ENCODE measurements around the gene SMG6. TPM values are rescaled to one million over a fixed set of nuclear protein-coding genes. Genes with fewer than 3 reads are reported as not detected.
A peak's percentile ranks its signal among the peaks of the same experiment; 100 is the strongest.

Gene SMG6
- total and polyA plus RNA-seq, 2 of the 8 experiments (the other 6 are each of a cell fraction or from before 2014, with no cell fraction given), result 18.5 to 25.2 TPM

DNA sequence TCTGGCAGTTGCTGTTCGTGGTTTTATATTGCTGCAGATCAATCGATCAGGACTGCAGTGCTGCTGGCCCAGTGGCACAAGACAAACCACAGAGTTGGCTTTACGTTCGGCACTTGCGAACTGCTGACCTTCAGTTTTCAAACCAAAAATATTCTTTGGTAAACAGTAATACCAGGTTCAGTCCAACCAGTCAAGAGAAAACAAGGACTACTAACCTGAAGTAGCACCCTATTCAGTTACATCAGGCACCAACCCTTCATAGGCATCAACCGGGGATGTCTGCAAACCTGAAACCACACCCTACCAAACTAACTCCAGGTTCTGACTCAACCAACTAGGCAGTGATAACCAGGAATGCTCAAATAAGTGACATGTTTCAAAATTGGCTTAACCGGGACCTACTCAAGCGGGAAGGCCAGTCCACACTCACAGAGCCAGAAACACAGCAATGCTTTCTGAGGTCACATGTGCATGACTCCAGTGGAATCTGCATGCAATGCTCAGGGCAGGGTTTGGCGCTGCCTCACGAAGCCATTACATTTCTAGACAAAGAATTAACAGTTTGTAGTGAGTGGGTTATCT, 91.1 kb downstream of the SMG6 start:
- Histone ChIP-seq H3K9me3 (ENCODE audit: insufficient read depth in 2 of 2, low read depth in 1 of 2, low read length in 1 of 2) (no peaks in the 10 kb centered on the region), H3K18ac (ENCODE audit: extremely low read depth, low read length) (no peak overlapping the region), H2BK5ac (ENCODE audit: low read depth, low read length) (no peak overlapping the region; the same call in 1 of the 2 replicates), H3K27ac (ENCODE audit: low read depth, low read length) (no peak overlapping the region), H3K4me1 (replicated peaks in 1 of 4; ENCODE audit: control insufficient read depth in 3 of 4, insufficient read depth in 4 of 4, low read length in 3 of 4) (peaks cover 0 to 11% (median 6%) of the 10 kb centered on the region in 4 experiments; a peak in 5 of 7 replicates), H4K8ac (ENCODE audit: extremely low read depth, insufficient read depth, low read length) (no peak overlapping the region), H3K27me3 (replicated peaks in 1 of 4; ENCODE audit: control insufficient read depth in 3 of 4, extremely low read depth in 1 of 4, insufficient read depth in 3 of 4, low read length in 3 of 4) (no peaks in the 10 kb centered on the region), H3K23me2 (ENCODE audit: low read depth, low read length) (no peaks in the 10 kb centered on the region), H3K4me2 (ENCODE audit: insufficient read depth in 1 of 2, low read depth in 2 of 2, low read length in 2 of 2) (no peak overlapping the region), H3K56ac (replicated peaks; ENCODE audit: insufficient read length, low read depth, low read length) (no peak overlapping the region), H2BK12ac (ENCODE audit: low read depth, low read length) (no peak overlapping the region; the same call in 1 of the 2 replicates), H2AK5ac (ENCODE audit: low read depth, low read length) (no peak overlapping the region), H3K23ac (ENCODE audit: insufficient read length) (peak overlapping the region; percentile 19), H2BK120ac (replicated peaks; ENCODE audit: low read depth, low read length) (no peak overlapping the region), H3K4me3 (ENCODE audit: extremely low read depth in 1 of 4, insufficient read depth in 2 of 4, low read depth in 3 of 4, low read length in 4 of 4) (no peak overlapping the region), H4K5ac (ENCODE audit: insufficient read length, low read depth, low read length) (no peak overlapping the region), H3K14ac (ENCODE audit: insufficient read length) (no peak overlapping the region), H2AFZ (ENCODE audit: low read length) (no peak overlapping the region), H3K9ac (replicated peaks in 1 of 4; ENCODE audit: extremely low read depth in 1 of 4, low read depth in 3 of 4, low read length in 3 of 4) (no peak overlapping the region), H2BK20ac (ENCODE audit: low read length) (no peak overlapping the region), H4K91ac (replicated peaks; ENCODE audit: insufficient read length, low read length) (no peak overlapping the region), H4K20me1 (replicated peaks in 1 of 2; ENCODE audit: control insufficient read depth in 1 of 2, insufficient read depth in 2 of 2, low read length in 2 of 2) (no peaks in the 10 kb centered on the region), H2BK15ac (ENCODE audit: low read length) (no peak overlapping the region), H3K79me2 (ENCODE audit: control insufficient read depth in 1 of 2, insufficient read depth in 2 of 2, low read length in 2 of 2) (no peaks in the 10 kb centered on the region), H3K36me3 (ENCODE audit: control insufficient read depth in 2 of 4, insufficient read depth in 4 of 4, low read length in 3 of 4) (no peaks in the 10 kb centered on the region), H3K4ac (replicated peaks; ENCODE audit: insufficient read length, low read depth, low read length) (no peak overlapping the region), H3K79me1 (ENCODE audit: low read depth, low read length) (no peaks in the 10 kb centered on the region)
- TF ChIP-seq EGR1 (IDR thresholded peaks at IDR 0.05; ENCODE audit: borderline replicate concordance, low read depth, low read length), result no peak
- TF ChIP-seq JUND (IDR thresholded peaks at IDR 0.05; ENCODE audit: low read length), result no peak
- TF ChIP-seq SP2 (IDR thresholded peaks at IDR 0.05; ENCODE audit: low read length), result no peak
- no peak for TF ChIP-seq YY1 (IDR thresholded peaks at IDR 0.05; ENCODE audit: low read depth, low read length)
- no peak for TF ChIP-seq TAF1 (IDR thresholded peaks at IDR 0.05; ENCODE audit: low read depth, low read length)
- DNase-seq (ENCODE audit: low read depth in 1 of 2, low spot score in 2 of 2), result no peak
- FAIRE-seq, result no peak
- WGBS, 2 experiments (ENCODE audit: extremely low coverage in 1 of 2, insufficient coverage in 1 of 2, insufficient read length in 1 of 2, insufficient replicate concordance in 2 of 2, low coverage in 1 of 2, low lambda C conversion rate in 2 of 2, missing lambda C conversion rate in 1 of 2), result 94% methylated on average over 10 of the region's 10 CpGs; no CpG with 5 or more reads in 1 of the 2 experiments
- ChIA-PET CTCF (ENCODE audit: partially characterized antibody) (interaction anchor here (0.8 to 2.4 kb wide), 6 partner anchors 11 to 157 kb away, joined by 3 to 10 read pairs (median 4); partner anchors contain the start of gene HIC1), POLR2A (ENCODE audit: partially characterized antibody) (interaction anchor here (0.9 kb wide), 1 partner anchor 14 kb away, joined by 3 read pairs; no protein-coding TSS in a partner anchor)
